Stimulated activated naive B cell treated with anti-CD40 and anti-IgM and Interleukin-4, amounts not matched to agents 10 μg/mL and 1 μg/mL and 100 μg/mL, for 72 hours (primary cell): Measurements from ENCODE around the gene FATE1.

Experiments
- ATAC-seq, 2 donors: fragments of 150-1000 bp; cut with Tn5 transposase; replicated peaks; 2 replicates each; pipeline ENCODE4 v1.10.0; 2021; ENCODE audit warnings: moderate library complexity in 1 of 2
- DNase-seq: peaks from one replicate; pipeline ENCODE4 v3.0.0; 2021
- H3K27ac Mint-ChIP-seq: one replicate; pipeline ENCODE4 v1.8.0; 2022; ENCODE audit warnings: mild to moderate bottlenecking, mixed read lengths
- H3K27me3 Mint-ChIP-seq, 2 donors: one replicate each; pipeline ENCODE4 v1.8.0; 2022; ENCODE audit warnings: mixed read lengths in 2 of 2
- H3K36me3 Mint-ChIP-seq, 2 donors: one replicate each; pipeline ENCODE4 v1.8.0; 2022; ENCODE audit warnings: mixed read lengths in 2 of 2, mild to moderate bottlenecking in 1 of 2
- H3K4me1 Mint-ChIP-seq, 2 donors: one replicate each; pipeline ENCODE4 v1.8.0; 2022; ENCODE audit warnings: mixed read lengths in 2 of 2, mild to moderate bottlenecking in 1 of 2
- H3K4me3 Mint-ChIP-seq, 2 donors: one replicate each; pipeline ENCODE4 v1.8.0; 2022; ENCODE audit warnings: mild to moderate bottlenecking in 2 of 2, mixed read lengths in 2 of 2, moderate library complexity in 1 of 2
- H3K9me3 Mint-ChIP-seq, 2 donors: one replicate each; pipeline ENCODE4 v1.8.0; 2022; ENCODE audit warnings: mixed read lengths in 2 of 2, mild to moderate bottlenecking in 1 of 2

Gene FATE1

GRCh38 chrX:151699746-151700145, 16.1 kb upstream of the FATE1 start:
- no peak for ATAC-seq
- no peak overlapping the region for H3K4me3 Mint-ChIP-seq
- no peaks in the 10 kb centered on the region for H3K4me1 Mint-ChIP-seq
- H3K27ac Mint-ChIP-seq, result no peak overlapping the region
- H3K36me3 Mint-ChIP-seq, result no peaks in the 10 kb centered on the region
- peaks cover 16 to 22% of the 10 kb centered on the region in 2 donors for H3K27me3 Mint-ChIP-seq
- no peak for DNase-seq
- H3K9me3 Mint-ChIP-seq, result no peaks in the 10 kb centered on the region

GRCh38 chrX:151700581-151700980, 15.3 kb upstream of the FATE1 start:
- Mint-ChIP-seq H3K36me3 (no peaks in the 10 kb centered on the region), H3K4me1 (no peaks in the 10 kb centered on the region), H3K27ac (no peak overlapping the region), H3K27me3 (peaks cover 14 to 18% of the 10 kb centered on the region in 2 donors), H3K4me3 (no peak overlapping the region), H3K9me3 (no peaks in the 10 kb centered on the region)
- DNase-seq (no peak), ATAC-seq (no peak)

GRCh38 chrX:151701071-151701470, 14.8 kb upstream of the FATE1 start:
- DNase-seq (no peak), ATAC-seq (no peak)
- Mint-ChIP-seq H3K4me3 (no peak overlapping the region), H3K9me3 (no peaks in the 10 kb centered on the region), H3K4me1 (no peaks in the 10 kb centered on the region), H3K36me3 (no peaks in the 10 kb centered on the region), H3K27ac (no peak overlapping the region), H3K27me3 (peaks cover 10 to 14% of the 10 kb centered on the region in 2 donors)

GRCh38 chrX:151701531-151701930, 14.3 kb upstream of the FATE1 start:
- DNase-seq, result no peak
- peaks cover 5 to 9% of the 10 kb centered on the region in 2 donors for H3K27me3 Mint-ChIP-seq
- H3K4me1 Mint-ChIP-seq, result no peaks in the 10 kb centered on the region
- no peak for ATAC-seq
- H3K4me3 Mint-ChIP-seq, result no peak overlapping the region
- H3K9me3 Mint-ChIP-seq, result no peaks in the 10 kb centered on the region
- no peak overlapping the region for H3K27ac Mint-ChIP-seq
- no peaks in the 10 kb centered on the region for H3K36me3 Mint-ChIP-seq

GRCh38 chrX:151702026-151702714, 13.7 kb upstream of the FATE1 start:
- ATAC-seq, result no peak

GRCh38 chrX:151702741-151703340, 13.0 kb upstream of the FATE1 start:
- Mint-ChIP-seq H3K4me1 (no peaks in the 10 kb centered on the region), H3K9me3 (no peaks in the 10 kb centered on the region), H3K27me3 (no peaks in the 10 kb centered on the region), H3K36me3 (no peaks in the 10 kb centered on the region), H3K27ac (no peak overlapping the region), H3K4me3 (no peak overlapping the region)
- ATAC-seq (no peak), DNase-seq (no peak)

More at GRCh38 chrX:151702026-151702714, 13.7 kb upstream of the FATE1 start:
- H3K4me1 Mint-ChIP-seq, result no peaks in the 10 kb centered on the region
- no peaks in the 10 kb centered on the region for H3K36me3 Mint-ChIP-seq
- H3K27ac Mint-ChIP-seq, result no peak overlapping the region
- DNase-seq, result no peak
- H3K9me3 Mint-ChIP-seq, result no peaks in the 10 kb centered on the region
- H3K27me3 Mint-ChIP-seq, result peaks cover under 1 to 6% of the 10 kb centered on the region in 2 donors
- H3K4me3 Mint-ChIP-seq, result no peak overlapping the region

GRCh38 chrX:151703487-151703886, 12.3 kb upstream of the FATE1 start:
- Mint-ChIP-seq H3K4me1 (no peaks in the 10 kb centered on the region), H3K27me3 (no peaks in the 10 kb centered on the region), H3K4me3 (no peak overlapping the region), H3K36me3 (no peaks in the 10 kb centered on the region), H3K9me3 (no peaks in the 10 kb centered on the region), H3K27ac (no peak overlapping the region)
- ATAC-seq (no peak), DNase-seq (no peak)

GRCh38 chrX:151704041-151704663, 11.7 kb upstream of the FATE1 start:
- H3K36me3 Mint-ChIP-seq, result no peaks in the 10 kb centered on the region
- no peak for DNase-seq
- no peak for ATAC-seq
- no peaks in the 10 kb centered on the region for H3K27me3 Mint-ChIP-seq
- H3K4me1 Mint-ChIP-seq, result no peaks in the 10 kb centered on the region
- H3K27ac Mint-ChIP-seq, result no peak overlapping the region
- H3K9me3 Mint-ChIP-seq, result no peaks in the 10 kb centered on the region
- no peak overlapping the region for H3K4me3 Mint-ChIP-seq

GRCh38 chrX:151708821-151709220, 7.0 kb upstream of the FATE1 start:
- Mint-ChIP-seq H3K9me3 (no peaks in the 10 kb centered on the region), H3K4me1 (no peaks in the 10 kb centered on the region), H3K27ac (no peak overlapping the region), H3K27me3 (no peaks in the 10 kb centered on the region), H3K4me3 (no peak overlapping the region), H3K36me3 (no peaks in the 10 kb centered on the region)
- DNase-seq (no peak), ATAC-seq (no peak)

GRCh38 chrX:151710457-151710856, 5.4 kb upstream of the FATE1 start:
- H3K4me1 Mint-ChIP-seq, result no peaks in the 10 kb centered on the region
- no peak for DNase-seq
- no peak overlapping the region for H3K4me3 Mint-ChIP-seq
- peaks cover 0 to 3% of the 10 kb centered on the region in 2 donors for H3K27me3 Mint-ChIP-seq
- no peaks in the 10 kb centered on the region for H3K36me3 Mint-ChIP-seq
- no peak overlapping the region for H3K27ac Mint-ChIP-seq
- no peaks in the 10 kb centered on the region for H3K9me3 Mint-ChIP-seq
- no peak for ATAC-seq

GRCh38 chrX:151711154-151711553, 4.7 kb upstream of the FATE1 start:
- DNase-seq, result no peak
- peaks cover 0 to 3% of the 10 kb centered on the region in 2 donors for H3K27me3 Mint-ChIP-seq
- no peaks in the 10 kb centered on the region for H3K36me3 Mint-ChIP-seq
- no peaks in the 10 kb centered on the region for H3K9me3 Mint-ChIP-seq
- no peak overlapping the region for H3K27ac Mint-ChIP-seq
- H3K4me3 Mint-ChIP-seq, result no peak overlapping the region
- H3K4me1 Mint-ChIP-seq, result no peaks in the 10 kb centered on the region
- no peak for ATAC-seq

- H3K4me1 Mint-ChIP-seq, result no peaks in the 10 kb centered on the region
- H3K9me3 Mint-ChIP-seq, result no peaks in the 10 kb centered on the region
- H3K27ac Mint-ChIP-seq, result no peak overlapping the region
- H3K27me3 Mint-ChIP-seq, result peaks cover 0 to 3% of the 10 kb centered on the region in 2 donors
- no peak for ATAC-seq
- H3K4me3 Mint-ChIP-seq, result no peak overlapping the region
- H3K36me3 Mint-ChIP-seq, result no peaks in the 10 kb centered on the region
- DNase-seq, result no peak
These were observed 4.0 kb upstream of the FATE1 start for GRCh38 chrX:151711787-151712186.

GRCh38 chrX:151712253-151712652, 3.6 kb upstream of the FATE1 start:
- H3K36me3 Mint-ChIP-seq, result no peaks in the 10 kb centered on the region
- H3K9me3 Mint-ChIP-seq, result no peaks in the 10 kb centered on the region
- H3K27me3 Mint-ChIP-seq, result peaks cover 0 to 3% of the 10 kb centered on the region in 2 donors
- H3K4me1 Mint-ChIP-seq, result no peaks in the 10 kb centered on the region
- ATAC-seq, result no peak
- no peak overlapping the region for H3K4me3 Mint-ChIP-seq
- no peak overlapping the region for H3K27ac Mint-ChIP-seq
- DNase-seq, result no peak

- DNase-seq (no peak), ATAC-seq (peak in 1 of 2 donors; percentile 47)
- no peak overlapping the region for H3K27ac Mint-ChIP-seq
- no peaks in the 10 kb centered on the region for H3K4me1 Mint-ChIP-seq
- H3K4me3 Mint-ChIP-seq, result no peak overlapping the region
- H3K36me3 Mint-ChIP-seq, result no peaks in the 10 kb centered on the region
- peaks cover 0 to 3% of the 10 kb centered on the region in 2 donors for H3K27me3 Mint-ChIP-seq
- H3K9me3 Mint-ChIP-seq, result peaks cover 0 to 3% of the 10 kb centered on the region in 2 donors
These were observed 2.0 kb upstream of the FATE1 start for GRCh38 chrX:151713849-151714248.

- peaks cover 0 to 3% of the 10 kb centered on the region in 2 donors for H3K27me3 Mint-ChIP-seq
- H3K4me3 Mint-ChIP-seq, result no peak overlapping the region
- no peak overlapping the region for H3K27ac Mint-ChIP-seq
These were observed 1.5 kb upstream of the FATE1 start for GRCh38 chrX:151714362-151714761.

More at GRCh38 chrX:151714362-151714761, 1.5 kb upstream of the FATE1 start:
- ATAC-seq (no peak), DNase-seq (no peak)
- Mint-ChIP-seq H3K9me3 (peaks cover 0 to 3% of the 10 kb centered on the region in 2 donors), H3K36me3 (no peaks in the 10 kb centered on the region), H3K4me1 (no peaks in the 10 kb centered on the region)
